K562 (cell line): ENCODE results near the gene FGF23.

Experiments
- ERF ChIP-seq: fragments of 450-650 bp; formaldehyde crosslinking; IDR thresholded peaks from 2 replicates; pipeline ENCODE4 v1.4.0; 2020; ENCODE audit warnings: mild to moderate bottlenecking, mixed read lengths
- GABPA ChIP-seq: fragments of 200-800 bp; sonication (Bioruptor generic); conservative IDR thresholded peaks from 2 replicates; pipeline ENCODE4 v1.6.1; 2016; ENCODE audit warnings: low read depth, missing genetic modification characterization, missing compliant biosample characterization
- POLR2AphosphoS5 ChIP-seq: IDR thresholded peaks from 2 replicates; pipeline ENCODE4 v1.6.1; 2011; ENCODE audit warnings: mild to moderate bottlenecking, low read depth, low read length, moderate library complexity; ENCODE audit not compliant: control insufficient read depth, insufficient read depth
- ZBTB1 ChIP-seq: sonication (generic); formaldehyde crosslinking; IDR thresholded peaks from 2 replicates; pipeline ENCODE4 v1.8.1; 2023; ENCODE audit warnings: missing genetic modification reagents, low read depth, mild to moderate bottlenecking, borderline replicate concordance
- TF ChIP-seq, protein P1 (sequence below), 2 experiments: IDR thresholded peaks; 2 replicates each; pipeline ENCODE4 v1.6.1; 2011; ENCODE audit warnings: borderline replicate concordance in 1 of 2, control low read depth in 1 of 2, low read depth in 1 of 2, low read length in 1 of 2, mild to moderate bottlenecking in 1 of 2, mixed read lengths in 1 of 2, moderate library complexity in 1 of 2; ENCODE audit not compliant: insufficient read depth in 1 of 2, insufficient read length in 1 of 2, poor library complexity in 1 of 2, severe bottlenecking in 1 of 2; ENCODE audit errors: extremely low read depth in 1 of 2

GRCh38 chr12:4420138-4420670 lies 40.7 kb upstream of the FGF23 start:
- no peak for TF ChIP-seq POLR2AphosphoS5
- no peak for TF ChIP-seq GABPA
- TF ChIP-seq ERF (CRISPR knock-in tag): no peak
- TF ChIP-seq, protein P1, sequence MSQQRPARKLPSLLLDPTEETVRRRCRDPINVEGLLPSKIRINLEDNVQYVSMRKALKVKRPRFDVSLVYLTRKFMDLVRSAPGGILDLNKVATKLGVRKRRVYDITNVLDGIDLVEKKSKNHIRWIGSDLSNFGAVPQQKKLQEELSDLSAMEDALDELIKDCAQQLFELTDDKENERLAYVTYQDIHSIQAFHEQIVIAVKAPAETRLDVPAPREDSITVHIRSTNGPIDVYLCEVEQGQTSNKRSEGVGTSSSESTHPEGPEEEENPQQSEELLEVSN (IDR thresholded peaks at IDR 0.05; ENCODE audit: borderline replicate concordance in 1 of 2, extremely low read depth in 1 of 2, insufficient read depth in 1 of 2, insufficient read length in 1 of 2, low read depth in 1 of 2, low read length in 1 of 2, poor library complexity in 1 of 2, severe bottlenecking in 1 of 2): no peak
- TF ChIP-seq ZBTB1 (CRISPR knock-in tag): no peak
